Stimulated activated CD4-positive, alpha-beta T cell treated with anti-CD3 and anti-CD28 coated beads, TNF-alpha, amount 100 ng/mL, for 1 hour (primary cell): ENCODE data around the gene C9orf43.
"Not testable (repeated sequence)": the region's sequence is repeated elsewhere in the genome, so short reads cannot be mapped to it uniquely, and the experiment has no call there.

Experiments
- DNase-seq, 3 donors: peaks; one replicate each; pipeline ENCODE4 v3.0.0-alpha.2; 2020; ENCODE audit warnings: low read depth in 3 of 3, low spot score in 1 of 3

Gene C9orf43

GRCh38 chr9:113410207-113410864, at the start of gene C9orf43, which contains the start of gene POLE3:
C9orf43 (plus strand) TSS chr9:113410747; CDS start chr9:113413494, 2,747 bp downstream.
POLE3 (minus strand) TSS chr9:113410675; CDS start chr9:113410293, 382 bp downstream.
- DNase-seq = peak; percentile 76 to 93 (median 83)

- DNase-seq = no peak
Measured at GRCh38 chr9:113361304-113362018, 49.1 kb upstream of the C9orf43 start.

GRCh38 chr9:113363336-113363735, 47.2 kb upstream of the C9orf43 start:
- no peak for DNase-seq

GRCh38 chr9:113364951-113365350, 45.6 kb upstream of the C9orf43 start:
- no peak for DNase-seq

- not testable (repeated sequence) for DNase-seq
Measured at GRCh38 chr9:113365652-113366051, 44.9 kb upstream of the C9orf43 start.

GRCh38 chr9:113368348-113368981, 42.1 kb upstream of the C9orf43 start:
- DNase-seq = no peak

- DNase-seq = no peak
Measured at GRCh38 chr9:113368982-113369854, 41.3 kb upstream of the C9orf43 start.

GRCh38 chr9:113369855-113370140, 40.7 kb upstream of the C9orf43 start:
- no peak for DNase-seq

GRCh38 chr9:113370806-113371325, 39.7 kb upstream of the C9orf43 start:
- no peak for DNase-seq

GRCh38 chr9:113372059-113372458, 38.5 kb upstream of the C9orf43 start:
- no peak for DNase-seq

- no peak for DNase-seq
Measured at GRCh38 chr9:113373256-113373655, 37.3 kb upstream of the C9orf43 start.

GRCh38 chr9:113373676-113374392, 36.7 kb upstream of the C9orf43 start:
- DNase-seq = no peak

- no peak for DNase-seq
Measured at GRCh38 chr9:113375057-113376023, 35.2 kb upstream of the C9orf43 start.

GRCh38 chr9:113376634-113377567, 33.6 kb upstream of the C9orf43 start, which contains the start of gene HDHD3:
HDHD3 (minus strand) TSS chr9:113376986; CDS start chr9:113374354, 2,632 bp downstream.
- DNase-seq = peak; percentile 25 to 75 (median 66)

GRCh38 chr9:113379094-113379828, 31.3 kb upstream of the C9orf43 start:
- not testable (repeated sequence) for DNase-seq

- not testable (repeated sequence) for DNase-seq
Measured at GRCh38 chr9:113379829-113380210, 30.7 kb upstream of the C9orf43 start.

- no peak for DNase-seq
Measured at GRCh38 chr9:113380869-113381378, 29.6 kb upstream of the C9orf43 start.
